Measurements from ENCODE around the gene OGDH.

Gene OGDH

GRCh38 chr7:44618753-44619152 is 12.3 kb downstream of the OGDH start:
- no peak overlapping the region for H3K4me3 ChIP-seq (ENCODE audit: low read length)
- no peaks in the 10 kb centered on the region for H3K9me2 ChIP-seq (replicated peaks; ENCODE audit: insufficient read depth, low read length)
- no peak overlapping the region for H3K27ac ChIP-seq (ENCODE audit: low read length)
- no peak for DNase-seq
- no peak overlapping the region for H3K9ac ChIP-seq (ENCODE audit: low read length)
- peaks cover 10% of the 10 kb centered on the region; the same call in 1 of the 2 replicates for H4K20me1 ChIP-seq (ENCODE audit: insufficient read depth, low read length)
- H3F3A ChIP-seq (ENCODE audit: insufficient read depth, low read length), result peaks cover 29% of the 10 kb centered on the region
- peaks cover 36% of the 10 kb centered on the region for H3K4me1 ChIP-seq (ENCODE audit: low read length)
- H3K4me2 ChIP-seq (ENCODE audit: low read depth, low read length), result no peak overlapping the region
- peaks cover 97% of the 10 kb centered on the region for H3K79me2 ChIP-seq (ENCODE audit: low read length)
- TF ChIP-seq EZH2 (optimal IDR thresholded peaks at IDR 0.05; ENCODE audit: low read depth, low read length), result no peak
- no peak for TF ChIP-seq CTCF (IDR thresholded peaks at IDR 0.05; ENCODE audit: low read length)
- TF ChIP-seq EZH2phosphoT487 (IDR thresholded peaks at IDR 0.05; ENCODE audit: low read length), result no peak
- H3K36me3 ChIP-seq (replicated peaks; ENCODE audit: insufficient read depth, low read length), result peaks cover 8% of the 10 kb centered on the region; the same call in 1 of the 2 replicates
- H3K9me3 ChIP-seq (replicated peaks; ENCODE audit: insufficient read depth, low read length), result no peaks in the 10 kb centered on the region
- H3K27me3 ChIP-seq (replicated peaks; ENCODE audit: insufficient read depth, low read length), result no peaks in the 10 kb centered on the region
- H2AFZ ChIP-seq (ENCODE audit: low read length), result no peak overlapping the region

- H3K4me2 ChIP-seq (ENCODE audit: low read depth, low read length), result no peak overlapping the region
- H3K27ac ChIP-seq (ENCODE audit: low read length), result no peak overlapping the region
- DNase-seq, result no peak
- H3K9me2 ChIP-seq (replicated peaks; ENCODE audit: insufficient read depth, low read length), result no peaks in the 10 kb centered on the region
- H3K79me2 ChIP-seq (ENCODE audit: low read length), result peaks cover 97% of the 10 kb centered on the region
- peaks cover 8% of the 10 kb centered on the region; the same call in 1 of the 2 replicates for H3K36me3 ChIP-seq (replicated peaks; ENCODE audit: insufficient read depth, low read length)
- peaks cover 36% of the 10 kb centered on the region for H3F3A ChIP-seq (ENCODE audit: insufficient read depth, low read length)
- TF ChIP-seq CTCF (IDR thresholded peaks at IDR 0.05; ENCODE audit: low read length), result no peak
- TF ChIP-seq EZH2phosphoT487 (IDR thresholded peaks at IDR 0.05; ENCODE audit: low read length), result no peak
- TF ChIP-seq EZH2 (optimal IDR thresholded peaks at IDR 0.05; ENCODE audit: low read depth, low read length), result no peak
- no peak overlapping the region for H3K9ac ChIP-seq (ENCODE audit: low read length)
- no peaks in the 10 kb centered on the region for H3K9me3 ChIP-seq (replicated peaks; ENCODE audit: insufficient read depth, low read length)
- H2AFZ ChIP-seq (ENCODE audit: low read length), result no peak overlapping the region
- H3K4me1 ChIP-seq (ENCODE audit: low read length), result peaks cover 53% of the 10 kb centered on the region
- H4K20me1 ChIP-seq (ENCODE audit: insufficient read depth, low read length), result 0 out of 2 replicates have a peak, but pooled peaks cover 5% of the 10 kb centered on the region
- H3K27me3 ChIP-seq (replicated peaks; ENCODE audit: insufficient read depth, low read length), result no peaks in the 10 kb centered on the region
- H3K4me3 ChIP-seq (ENCODE audit: low read length), result no peak overlapping the region
These were observed 14.8 kb downstream of the OGDH start for GRCh38 chr7:44621034-44621749.

GRCh38 chr7:44621750-44622103 is 15.3 kb downstream of the OGDH start:
- Histone ChIP-seq H4K20me1 (ENCODE audit: insufficient read depth, low read length) (0 out of 2 replicates have a peak, but pooled peaks cover 5% of the 10 kb centered on the region), H3K9me3 (replicated peaks; ENCODE audit: insufficient read depth, low read length) (no peaks in the 10 kb centered on the region), H3K4me1 (ENCODE audit: low read length) (peaks cover 51% of the 10 kb centered on the region), H3F3A (ENCODE audit: insufficient read depth, low read length) (peaks cover 34% of the 10 kb centered on the region), H3K79me2 (ENCODE audit: low read length) (peaks cover 100% of the 10 kb centered on the region), H3K27me3 (replicated peaks; ENCODE audit: insufficient read depth, low read length) (no peaks in the 10 kb centered on the region), H3K9ac (ENCODE audit: low read length) (no peak overlapping the region; the same call in 1 of the 2 replicates), H3K27ac (ENCODE audit: low read length) (peak overlapping the region; percentile 80; the same call in 1 of the 2 replicates), H3K4me2 (ENCODE audit: low read depth, low read length) (peak overlapping the region; percentile 42; the same call in 1 of the 2 replicates), H3K9me2 (replicated peaks; ENCODE audit: insufficient read depth, low read length) (no peaks in the 10 kb centered on the region), H3K36me3 (replicated peaks; ENCODE audit: insufficient read depth, low read length) (peaks cover 8% of the 10 kb centered on the region; the same call in 1 of the 2 replicates), H3K4me3 (ENCODE audit: low read length) (no peak overlapping the region), H2AFZ (ENCODE audit: low read length) (no peak overlapping the region)
- DNase-seq, result no peak
- TF ChIP-seq CTCF (IDR thresholded peaks at IDR 0.05; ENCODE audit: low read length) (no peak), EZH2 (optimal IDR thresholded peaks at IDR 0.05; ENCODE audit: low read depth, low read length) (no peak), EZH2phosphoT487 (IDR thresholded peaks at IDR 0.05; ENCODE audit: low read length) (no peak)
